HL-60 (cell line): ENCODE results near the gene GMFB.

Experiments
- CTCF ChIP-seq: IDR thresholded peaks from one replicate; pipeline ENCODE4 v1.5.1; 2011; ENCODE audit warnings: low read length, control low read depth, inconsistent platforms; ENCODE audit not compliant: insufficient read depth
- GABPA ChIP-seq: IDR thresholded peaks from 2 replicates; pipeline ENCODE4 v1.6.1; 2012; ENCODE audit warnings: low read depth
- POLR2AphosphoS5 ChIP-seq: IDR thresholded peaks from 2 replicates; pipeline ENCODE4 v1.6.1; 2012; ENCODE audit warnings: low read depth
- REST ChIP-seq: IDR thresholded peaks from 2 replicates; pipeline ENCODE4 v1.6.1; 2012; ENCODE audit warnings: low read depth; ENCODE audit not compliant: insufficient replicate concordance
- SPI1 ChIP-seq: IDR thresholded peaks from 2 replicates; pipeline ENCODE4 v1.6.1; 2012; ENCODE audit warnings: low read depth, mild to moderate bottlenecking, borderline replicate concordance

GRCh38 chr14:54489318-54489683, 521 bp upstream of the GMFB start:
- TF ChIP-seq CTCF (no peak), POLR2AphosphoS5 (no peak), REST (no peak), GABPA (no peak), SPI1 (no peak)
